OCI-LY3 (cell line): ENCODE data around the gene DNAH17.

Experiments
- H2AFZ ChIP-seq: fragments of 200-600, 300-600 bp; shearing (Covaris generic); 2 replicates; pipeline ENCODE4 v1.6.0; 2014; ENCODE audit warnings: antibody characterized with exemption, low read depth, low read length
- H3K27ac ChIP-seq: fragments of 200-600, 300-600 bp; sonication (generic); 2 replicates; pipeline ENCODE4 v1.5.1; 2014; ENCODE audit warnings: mild to moderate bottlenecking, low read length, moderate library complexity, mixed read lengths
- H3K27me3 ChIP-seq: fragments of 200-600, 300-600 bp; sonication (generic); 2 replicates; pipeline ENCODE4 v1.6.1; 2014; ENCODE audit warnings: low read depth, low read length, mixed read lengths
- H3K36me3 ChIP-seq: fragments of 200-600, 300-600 bp; sonication (generic); replicated peaks from 2 replicates; pipeline ENCODE3; 2014; ENCODE audit warnings: low read depth, low read length, mixed read lengths
- H3K4me1 ChIP-seq: fragments of 300-600, 200-600 bp; sonication (generic); 2 replicates; pipeline ENCODE4 v1.6.1; 2014; ENCODE audit warnings: low read length, mixed read lengths
- H3K4me2 ChIP-seq: fragments of 200-600, 300-600 bp; sonication (generic); 2 replicates; pipeline ENCODE4 v1.6.1; 2014; ENCODE audit warnings: low read length, mixed read lengths
- H3K4me3 ChIP-seq: fragments of 300-600, 200-600 bp; sonication (generic); 2 replicates; pipeline ENCODE4 v1.5.1; 2014; ENCODE audit warnings: antibody characterized with exemption, mild to moderate bottlenecking, low read length, moderate library complexity
- H3K79me2 ChIP-seq: fragments of 300-600, 200-600 bp; shearing (Covaris generic); 2 replicates; pipeline ENCODE4 v1.6.1; 2014; ENCODE audit warnings: mild to moderate bottlenecking, low read length, mixed read lengths
- H3K9ac ChIP-seq: fragments of 300-600, 200-600 bp; shearing (Covaris generic); 2 replicates; pipeline ENCODE4 v1.6.0; 2014; ENCODE audit warnings: mild to moderate bottlenecking, low read length, moderate library complexity
- H3K9me3 ChIP-seq: fragments of 200-600, 300-600 bp; shearing (Covaris generic); 2 replicates; pipeline ENCODE4 v1.6.1; 2014; ENCODE audit warnings: low read length, mixed read lengths; ENCODE audit not compliant: insufficient read depth
- H4K20me1 ChIP-seq: fragments of 200-600, 300-600 bp; sonication (generic); 2 replicates; pipeline ENCODE4 v1.6.1; 2016; ENCODE audit warnings: low read length, mixed read lengths; ENCODE audit not compliant: insufficient read depth
- EZH2phosphoT487 ChIP-seq: fragments of 200-600 bp; shearing (Covaris generic); IDR thresholded peaks from 2 replicates; pipeline ENCODE4 v1.6.1; 2018; ENCODE audit warnings: antibody characterized with exemption, mixed run types, low read depth
- TF ChIP-seq, protein P1 (sequence below): fragments of 200-600, 300-600 bp; sonication (generic); IDR thresholded peaks from 2 replicates; pipeline ENCODE4 v1.5.1; 2014; ENCODE audit warnings: antibody characterized with exemption, low read length, low read depth

Gene DNAH17

DNA sequence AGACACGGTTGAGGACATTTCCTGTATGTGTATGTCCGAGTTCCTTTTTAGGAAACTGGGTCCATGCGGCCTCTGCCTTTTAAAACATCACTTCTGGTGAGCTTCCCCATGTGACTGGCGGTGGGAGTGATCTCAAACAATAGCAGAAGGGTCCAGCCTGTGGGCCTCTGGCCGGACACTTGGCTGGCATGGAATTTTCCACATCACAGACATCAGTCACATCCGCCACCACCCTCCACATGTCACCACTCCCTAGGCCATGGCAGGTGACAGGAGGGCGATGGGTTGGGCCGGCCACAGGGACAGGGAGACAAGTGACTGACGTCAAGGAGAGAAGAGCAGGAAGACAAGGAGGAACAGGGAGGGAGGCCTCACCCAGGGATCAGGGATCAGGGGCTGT lies 83.7 kb downstream of the DNAH17 start:
- no peak overlapping the region for H3K27ac ChIP-seq
- H3K27me3 ChIP-seq = peaks cover 2% of the 10 kb centered on the region; the same call in 1 of the 2 replicates
- H3K36me3 ChIP-seq = no peaks in the 10 kb centered on the region
- no peaks in the 10 kb centered on the region for H3K9me3 ChIP-seq
- no peak overlapping the region for H3K9ac ChIP-seq
- H3K4me2 ChIP-seq = no peak overlapping the region
- H4K20me1 ChIP-seq = no peaks in the 10 kb centered on the region
- H2AFZ ChIP-seq = no peak overlapping the region
- peaks cover 4% of the 10 kb centered on the region; the same call in 1 of the 2 replicates for H3K4me1 ChIP-seq
- TF ChIP-seq, protein P1, sequence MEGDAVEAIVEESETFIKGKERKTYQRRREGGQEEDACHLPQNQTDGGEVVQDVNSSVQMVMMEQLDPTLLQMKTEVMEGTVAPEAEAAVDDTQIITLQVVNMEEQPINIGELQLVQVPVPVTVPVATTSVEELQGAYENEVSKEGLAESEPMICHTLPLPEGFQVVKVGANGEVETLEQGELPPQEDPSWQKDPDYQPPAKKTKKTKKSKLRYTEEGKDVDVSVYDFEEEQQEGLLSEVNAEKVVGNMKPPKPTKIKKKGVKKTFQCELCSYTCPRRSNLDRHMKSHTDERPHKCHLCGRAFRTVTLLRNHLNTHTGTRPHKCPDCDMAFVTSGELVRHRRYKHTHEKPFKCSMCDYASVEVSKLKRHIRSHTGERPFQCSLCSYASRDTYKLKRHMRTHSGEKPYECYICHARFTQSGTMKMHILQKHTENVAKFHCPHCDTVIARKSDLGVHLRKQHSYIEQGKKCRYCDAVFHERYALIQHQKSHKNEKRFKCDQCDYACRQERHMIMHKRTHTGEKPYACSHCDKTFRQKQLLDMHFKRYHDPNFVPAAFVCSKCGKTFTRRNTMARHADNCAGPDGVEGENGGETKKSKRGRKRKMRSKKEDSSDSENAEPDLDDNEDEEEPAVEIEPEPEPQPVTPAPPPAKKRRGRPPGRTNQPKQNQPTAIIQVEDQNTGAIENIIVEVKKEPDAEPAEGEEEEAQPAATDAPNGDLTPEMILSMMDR = no peak
- no peak for TF ChIP-seq EZH2phosphoT487
- no peak overlapping the region for H3K4me3 ChIP-seq
- H3K79me2 ChIP-seq = no peaks in the 10 kb centered on the region

DNA sequence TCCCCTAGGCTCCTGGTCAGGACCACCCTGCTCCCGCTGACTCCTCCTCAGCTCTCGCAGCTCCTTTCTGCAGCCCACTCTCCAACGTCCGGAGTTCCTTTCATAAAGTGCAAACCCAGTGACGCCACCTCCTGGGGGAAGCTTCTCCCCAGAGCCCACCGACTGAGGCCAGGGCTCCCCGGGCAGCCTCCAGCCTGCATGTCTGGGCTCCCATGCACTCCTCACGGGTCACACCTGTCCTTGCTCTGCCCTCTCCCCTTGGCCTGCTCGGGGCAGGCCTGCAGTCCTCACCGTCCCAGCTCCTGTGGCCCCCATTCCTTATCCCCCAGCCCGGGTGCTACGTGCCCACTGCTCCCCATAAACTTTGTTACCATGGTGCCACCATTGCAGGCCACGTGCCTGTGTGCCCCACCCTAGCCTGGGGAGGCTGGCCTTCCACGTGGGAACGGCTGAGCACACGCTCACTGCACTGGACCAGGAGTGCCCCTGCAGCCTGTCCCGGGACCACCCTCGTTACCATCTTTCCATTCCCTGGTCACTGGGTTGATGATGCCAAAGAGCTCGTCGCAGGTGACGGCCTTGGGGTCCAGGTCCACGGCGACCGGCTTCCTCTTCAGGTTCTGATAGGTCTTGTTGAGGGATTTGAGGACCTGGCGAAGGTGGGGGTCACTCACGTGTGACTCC lies 84.9 kb downstream of the DNAH17 start:
- Histone ChIP-seq H3K4me1 (peaks cover 1% of the 10 kb centered on the region; the same call in 1 of the 2 replicates), H3K27ac (no peak overlapping the region), H3K36me3 (no peaks in the 10 kb centered on the region), H3K4me2 (no peak overlapping the region), H3K4me3 (no peak overlapping the region), H4K20me1 (no peaks in the 10 kb centered on the region), H3K9ac (no peak overlapping the region), H2AFZ (no peak overlapping the region), H3K9me3 (no peaks in the 10 kb centered on the region), H3K79me2 (no peaks in the 10 kb centered on the region), H3K27me3 (peaks cover 2% of the 10 kb centered on the region; the same call in 1 of the 2 replicates)
- no peak for TF ChIP-seq EZH2phosphoT487
- TF ChIP-seq, protein P1 = no peak

GRCh38 chr17:78491236-78492115 lies 85.7 kb downstream of the DNAH17 start:
- Histone ChIP-seq H3K36me3 (no peaks in the 10 kb centered on the region), H3K4me1 (no peaks in the 10 kb centered on the region), H3K9me3 (no peaks in the 10 kb centered on the region), H3K4me2 (no peak overlapping the region), H3K4me3 (no peak overlapping the region), H4K20me1 (no peaks in the 10 kb centered on the region), H3K79me2 (no peaks in the 10 kb centered on the region), H3K9ac (no peak overlapping the region), H3K27ac (no peak overlapping the region), H2AFZ (no peak overlapping the region), H3K27me3 (peaks cover 2% of the 10 kb centered on the region; the same call in 1 of the 2 replicates)
- TF ChIP-seq, protein P1 = no peak
- TF ChIP-seq EZH2phosphoT487 = no peak

DNA sequence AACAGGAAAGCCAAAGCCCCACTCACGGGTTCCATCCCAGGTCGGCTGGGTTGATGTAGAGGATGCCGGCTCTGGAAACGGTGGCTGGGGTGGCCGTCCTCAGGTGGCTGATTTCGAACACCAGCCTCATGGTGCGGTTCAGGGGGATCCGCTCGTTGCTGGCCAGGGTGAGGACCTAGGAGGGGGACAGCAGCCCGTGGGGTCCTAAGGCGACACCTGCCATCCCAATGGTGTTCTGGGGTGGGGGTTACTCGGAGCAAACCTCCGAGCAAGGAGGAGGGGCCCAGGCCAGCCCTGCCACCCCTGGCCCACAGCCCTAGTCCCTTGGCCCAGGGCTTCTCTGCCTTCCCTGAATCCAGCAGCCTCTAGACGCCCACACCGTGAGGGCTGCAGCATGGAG lies 86.5 kb downstream of the DNAH17 start:
- H4K20me1 ChIP-seq = no peaks in the 10 kb centered on the region
- H3K4me1 ChIP-seq = no peaks in the 10 kb centered on the region
- TF ChIP-seq, protein P1 = no peak
- no peak for TF ChIP-seq EZH2phosphoT487
- H3K4me2 ChIP-seq = no peak overlapping the region
- H3K79me2 ChIP-seq = no peaks in the 10 kb centered on the region
- no peaks in the 10 kb centered on the region for H3K9me3 ChIP-seq
- no peak overlapping the region for H2AFZ ChIP-seq
- no peak overlapping the region for H3K27ac ChIP-seq
- peaks cover 2% of the 10 kb centered on the region; the same call in 1 of the 2 replicates for H3K27me3 ChIP-seq
- H3K4me3 ChIP-seq = no peak overlapping the region
- H3K36me3 ChIP-seq = no peaks in the 10 kb centered on the region
- no peak overlapping the region for H3K9ac ChIP-seq
